Measurements from ENCODE around the gene PLEKHA6. TPM values are rescaled to one million over a fixed set of nuclear protein-coding genes. Genes with fewer than 3 reads are reported as not detected.

The PLEKHA6 gene
- total and polyA plus RNA-seq, 2 of the 8 experiments (the other 6 are each of a cell fraction or from before 2014, with no cell fraction given) = 4.8 to 20.2 TPM

DNA sequence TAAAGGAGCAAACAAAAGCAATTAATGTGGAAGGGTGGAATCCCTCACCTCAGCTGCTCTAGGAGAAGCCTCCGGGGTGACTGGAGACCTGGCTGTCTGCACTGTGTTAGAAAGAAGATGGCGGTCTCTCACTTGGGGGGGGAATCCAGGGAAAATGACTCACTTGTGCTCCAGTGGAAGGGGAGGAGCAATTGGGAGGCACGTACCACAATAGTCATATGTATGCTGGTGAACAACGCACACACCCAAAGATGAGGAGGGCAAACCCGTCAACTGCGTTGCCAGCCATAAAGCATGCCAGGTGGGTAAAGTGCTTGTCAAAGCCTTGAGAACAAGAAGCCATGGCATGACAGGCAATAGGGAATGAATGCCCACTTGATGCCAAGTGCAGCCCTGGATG is 22.1 kb downstream of the PLEKHA6 start (continued):
- TF ChIP-seq TAF1 (IDR thresholded peaks at IDR 0.05; ENCODE audit: low read depth, low read length) = no peak
- TF ChIP-seq, protein P1, sequence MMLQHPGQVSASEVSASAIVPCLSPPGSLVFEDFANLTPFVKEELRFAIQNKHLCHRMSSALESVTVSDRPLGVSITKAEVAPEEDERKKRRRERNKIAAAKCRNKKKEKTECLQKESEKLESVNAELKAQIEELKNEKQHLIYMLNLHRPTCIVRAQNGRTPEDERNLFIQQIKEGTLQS (IDR thresholded peaks at IDR 0.05; ENCODE audit: insufficient read depth, low read depth, low read length) = no peak
- TF ChIP-seq RNF2 (IDR thresholded peaks at IDR 0.05; ENCODE audit: borderline replicate concordance, low read depth, low read length, missing control alignments, poor library complexity, severe bottlenecking) = no peak
- no peak for TF ChIP-seq HDAC2 (IDR thresholded peaks at IDR 0.05; ENCODE audit: borderline replicate concordance in 1 of 2, low read depth in 2 of 2, low read length in 2 of 2)
- TF ChIP-seq YY1 (IDR thresholded peaks at IDR 0.05; ENCODE audit: low read depth, low read length) = no peak
